ENCODE measurements around the gene ANO1. TPM values are rescaled to one million over a fixed set of nuclear protein-coding genes. Genes with fewer than 3 reads are reported as not detected.

Gene ANO1
- total and polyA plus RNA-seq, 2 donors: 0.38 to 1.5 TPM

- H3K27ac ChIP-seq (ENCODE audit: low read depth in 1 of 2, low read length in 1 of 2): no peak overlapping the region
- H3K9me3 ChIP-seq (ENCODE audit: control insufficient read depth in 2 of 2, insufficient read depth in 1 of 2, low read length in 1 of 2): no peaks in the 10 kb centered on the region
- WGBS: 97% methylated on average over 9 of the region's 9 CpGs
- no peaks in the 10 kb centered on the region for H3K36me3 ChIP-seq (ENCODE audit: control insufficient read depth in 2 of 2, insufficient read depth in 2 of 2, low read length in 1 of 2)
- H3K4me1 ChIP-seq (ENCODE audit: control insufficient read depth in 2 of 2, insufficient read depth in 2 of 2, low read length in 2 of 2): no peaks in the 10 kb centered on the region
- no peak for DNase-seq (ENCODE audit: low read depth in 6 of 9, low spot score in 9 of 9)
- peaks cover 0 to 2% of the 10 kb centered on the region in 2 donors for H3K27me3 ChIP-seq (ENCODE audit: control insufficient read depth in 2 of 2, insufficient read depth in 1 of 2, low read length in 1 of 2)
- no peak overlapping the region for H3K4me3 ChIP-seq (ENCODE audit: low read length in 2 of 2)
Measured at GRCh38 chr11:70233962-70234361, 155.8 kb downstream of the ANO1 start.

Other genes starting within 250 kb of the ANO1 start
- 27.4 TPM for gene FADD, start 125.0 kb downstream of the ANO1 start, total RNA-seq
- gene FADD, start 125.0 kb downstream of the ANO1 start, polyA plus RNA-seq: 19.4 TPM
- 22.0 TPM for gene PPFIA1, start 192.4 kb downstream of the ANO1 start, total RNA-seq
- 23.3 TPM for gene PPFIA1, start 192.4 kb downstream of the ANO1 start, polyA plus RNA-seq